ENCODE data around the gene TRIM44.

DNA sequence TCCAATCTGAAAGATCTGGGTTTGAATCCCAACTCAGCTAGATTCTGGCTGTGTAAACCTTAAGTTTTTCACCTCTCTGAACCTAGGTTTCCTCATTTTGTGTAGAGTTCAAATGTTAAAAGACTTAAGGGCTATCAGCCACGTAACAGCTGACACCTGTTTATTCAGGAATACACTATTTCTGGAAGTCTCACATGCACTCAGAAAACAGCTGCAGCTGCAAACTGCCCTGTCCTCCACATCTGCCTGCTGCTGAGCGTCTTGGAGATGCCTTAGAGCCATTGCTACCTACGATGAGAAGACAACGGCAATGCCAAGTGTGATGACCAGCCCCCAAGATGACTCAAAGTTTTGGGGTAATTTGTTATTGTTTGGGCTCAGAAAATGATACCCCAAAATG is 6.7 kb upstream of the TRIM44 start:
- TF ChIP-seq, protein P1, sequence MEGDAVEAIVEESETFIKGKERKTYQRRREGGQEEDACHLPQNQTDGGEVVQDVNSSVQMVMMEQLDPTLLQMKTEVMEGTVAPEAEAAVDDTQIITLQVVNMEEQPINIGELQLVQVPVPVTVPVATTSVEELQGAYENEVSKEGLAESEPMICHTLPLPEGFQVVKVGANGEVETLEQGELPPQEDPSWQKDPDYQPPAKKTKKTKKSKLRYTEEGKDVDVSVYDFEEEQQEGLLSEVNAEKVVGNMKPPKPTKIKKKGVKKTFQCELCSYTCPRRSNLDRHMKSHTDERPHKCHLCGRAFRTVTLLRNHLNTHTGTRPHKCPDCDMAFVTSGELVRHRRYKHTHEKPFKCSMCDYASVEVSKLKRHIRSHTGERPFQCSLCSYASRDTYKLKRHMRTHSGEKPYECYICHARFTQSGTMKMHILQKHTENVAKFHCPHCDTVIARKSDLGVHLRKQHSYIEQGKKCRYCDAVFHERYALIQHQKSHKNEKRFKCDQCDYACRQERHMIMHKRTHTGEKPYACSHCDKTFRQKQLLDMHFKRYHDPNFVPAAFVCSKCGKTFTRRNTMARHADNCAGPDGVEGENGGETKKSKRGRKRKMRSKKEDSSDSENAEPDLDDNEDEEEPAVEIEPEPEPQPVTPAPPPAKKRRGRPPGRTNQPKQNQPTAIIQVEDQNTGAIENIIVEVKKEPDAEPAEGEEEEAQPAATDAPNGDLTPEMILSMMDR (IDR thresholded peaks at IDR 0.05) = no peak
- TF ChIP-seq POLR2A (IDR thresholded peaks at IDR 0.05) (no peak), POLR2AphosphoS5 (IDR thresholded peaks at IDR 0.05) (no peak)
